ENCODE measurements around the gene CCDC38.

The CCDC38 gene

DNA sequence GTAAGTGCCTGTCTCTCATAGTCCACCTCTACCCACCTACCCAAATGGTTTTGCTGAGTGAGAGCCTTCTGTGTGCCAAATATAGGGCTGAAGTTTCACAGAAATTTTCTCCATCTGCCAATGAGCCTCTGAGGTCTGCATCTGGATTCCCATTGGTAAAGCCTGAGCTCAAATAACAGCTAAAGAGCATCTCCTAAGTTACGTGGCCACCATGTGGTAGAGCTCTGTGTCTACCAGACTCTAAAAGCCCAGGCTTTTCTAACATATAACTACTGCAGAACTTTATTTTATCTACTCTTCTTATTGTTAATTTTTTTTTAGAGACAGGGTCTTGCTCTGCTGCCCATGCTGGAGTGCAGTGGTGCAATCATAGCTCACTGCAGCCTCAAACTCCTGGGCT is 16.7 kb upstream of the CCDC38 start:
- Histone ChIP-seq H3K4me2 (ENCODE audit: low read length) (no peak overlapping the region), H3K27ac (ENCODE audit: low read depth, low read length, poor library complexity, severe bottlenecking) (no peak overlapping the region), H3K4me1 (ENCODE audit: insufficient read depth, low read length, severe bottlenecking) (no peaks in the 10 kb centered on the region), H3K9ac (ENCODE audit: low read length) (no peak overlapping the region), H3K36me3 (ENCODE audit: insufficient read depth, low read length) (no peaks in the 10 kb centered on the region), H3K79me2 (ENCODE audit: insufficient read depth, low read length) (no peaks in the 10 kb centered on the region), H3K27me3 (ENCODE audit: insufficient read depth, low read length) (no peaks in the 10 kb centered on the region), H3K9me3 (ENCODE audit: low read length) (no peaks in the 10 kb centered on the region), H3F3A (ENCODE audit: insufficient read depth, low read length) (no peaks in the 10 kb centered on the region), H2AFZ (ENCODE audit: low read length) (no peak overlapping the region), H4K20me1 (ENCODE audit: insufficient read depth, low read length) (no peaks in the 10 kb centered on the region), H3K9me2 (ENCODE audit: low read depth, low read length) (no peaks in the 10 kb centered on the region), H3K4me3 (ENCODE audit: low read depth, low read length, poor library complexity, severe bottlenecking) (no peak overlapping the region)
- TF ChIP-seq EZH2 (IDR thresholded peaks at IDR 0.05; ENCODE audit: borderline replicate concordance, low read length) = no peak

DNA sequence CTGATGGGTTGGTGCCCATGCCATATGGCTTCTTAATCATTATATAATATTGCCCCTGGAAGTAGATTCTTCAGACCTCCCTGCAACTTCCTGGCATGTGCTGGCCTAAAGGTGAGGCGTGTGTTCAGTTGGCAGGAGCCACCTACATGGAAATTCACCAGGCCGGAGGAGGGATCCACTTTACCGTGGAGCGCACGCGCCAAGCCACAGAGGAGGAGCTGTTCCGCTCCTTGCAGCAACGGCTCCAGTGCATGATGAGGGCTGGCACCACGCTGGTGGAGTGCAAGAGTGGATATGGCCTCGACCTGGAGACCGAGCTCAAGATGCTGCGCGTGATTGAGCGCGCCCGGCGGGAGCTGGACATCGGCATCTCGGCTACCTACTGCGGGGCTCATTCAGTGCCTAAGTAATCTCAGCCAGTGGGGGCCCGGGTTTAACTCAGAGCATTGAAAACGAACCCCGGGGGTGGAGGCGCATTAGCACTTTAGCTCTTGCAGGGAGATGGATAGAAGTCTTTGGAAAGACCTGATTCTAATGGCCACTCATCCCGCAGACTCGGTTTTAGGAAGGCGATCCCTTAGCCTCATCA is 14.2 kb upstream of the CCDC38 start:
- H3F3A ChIP-seq (ENCODE audit: insufficient read depth, low read length) = no peaks in the 10 kb centered on the region
- H3K9me3 ChIP-seq (ENCODE audit: low read length) = no peaks in the 10 kb centered on the region
- H3K27me3 ChIP-seq (ENCODE audit: insufficient read depth, low read length) = no peaks in the 10 kb centered on the region
- no peak for TF ChIP-seq EZH2 (IDR thresholded peaks at IDR 0.05; ENCODE audit: borderline replicate concordance, low read length)
- TF ChIP-seq, protein P1, sequence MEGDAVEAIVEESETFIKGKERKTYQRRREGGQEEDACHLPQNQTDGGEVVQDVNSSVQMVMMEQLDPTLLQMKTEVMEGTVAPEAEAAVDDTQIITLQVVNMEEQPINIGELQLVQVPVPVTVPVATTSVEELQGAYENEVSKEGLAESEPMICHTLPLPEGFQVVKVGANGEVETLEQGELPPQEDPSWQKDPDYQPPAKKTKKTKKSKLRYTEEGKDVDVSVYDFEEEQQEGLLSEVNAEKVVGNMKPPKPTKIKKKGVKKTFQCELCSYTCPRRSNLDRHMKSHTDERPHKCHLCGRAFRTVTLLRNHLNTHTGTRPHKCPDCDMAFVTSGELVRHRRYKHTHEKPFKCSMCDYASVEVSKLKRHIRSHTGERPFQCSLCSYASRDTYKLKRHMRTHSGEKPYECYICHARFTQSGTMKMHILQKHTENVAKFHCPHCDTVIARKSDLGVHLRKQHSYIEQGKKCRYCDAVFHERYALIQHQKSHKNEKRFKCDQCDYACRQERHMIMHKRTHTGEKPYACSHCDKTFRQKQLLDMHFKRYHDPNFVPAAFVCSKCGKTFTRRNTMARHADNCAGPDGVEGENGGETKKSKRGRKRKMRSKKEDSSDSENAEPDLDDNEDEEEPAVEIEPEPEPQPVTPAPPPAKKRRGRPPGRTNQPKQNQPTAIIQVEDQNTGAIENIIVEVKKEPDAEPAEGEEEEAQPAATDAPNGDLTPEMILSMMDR (IDR thresholded peaks at IDR 0.05; ENCODE audit: low read length) = no peak
- no peaks in the 10 kb centered on the region for H3K4me1 ChIP-seq (ENCODE audit: insufficient read depth, low read length, severe bottlenecking)
- H3K9me2 ChIP-seq (ENCODE audit: low read depth, low read length) = no peaks in the 10 kb centered on the region
- H4K20me1 ChIP-seq (ENCODE audit: insufficient read depth, low read length) = no peaks in the 10 kb centered on the region
- H3K4me3 ChIP-seq (ENCODE audit: low read depth, low read length, poor library complexity, severe bottlenecking) = no peak overlapping the region
- H3K79me2 ChIP-seq (ENCODE audit: insufficient read depth, low read length) = no peaks in the 10 kb centered on the region
- H2AFZ ChIP-seq (ENCODE audit: low read length) = no peak overlapping the region
- no peak overlapping the region for H3K4me2 ChIP-seq (ENCODE audit: low read length)
- no peak overlapping the region for H3K9ac ChIP-seq (ENCODE audit: low read length)
- no peak overlapping the region for H3K27ac ChIP-seq (ENCODE audit: low read depth, low read length, poor library complexity, severe bottlenecking)
- no peaks in the 10 kb centered on the region for H3K36me3 ChIP-seq (ENCODE audit: insufficient read depth, low read length)

DNA sequence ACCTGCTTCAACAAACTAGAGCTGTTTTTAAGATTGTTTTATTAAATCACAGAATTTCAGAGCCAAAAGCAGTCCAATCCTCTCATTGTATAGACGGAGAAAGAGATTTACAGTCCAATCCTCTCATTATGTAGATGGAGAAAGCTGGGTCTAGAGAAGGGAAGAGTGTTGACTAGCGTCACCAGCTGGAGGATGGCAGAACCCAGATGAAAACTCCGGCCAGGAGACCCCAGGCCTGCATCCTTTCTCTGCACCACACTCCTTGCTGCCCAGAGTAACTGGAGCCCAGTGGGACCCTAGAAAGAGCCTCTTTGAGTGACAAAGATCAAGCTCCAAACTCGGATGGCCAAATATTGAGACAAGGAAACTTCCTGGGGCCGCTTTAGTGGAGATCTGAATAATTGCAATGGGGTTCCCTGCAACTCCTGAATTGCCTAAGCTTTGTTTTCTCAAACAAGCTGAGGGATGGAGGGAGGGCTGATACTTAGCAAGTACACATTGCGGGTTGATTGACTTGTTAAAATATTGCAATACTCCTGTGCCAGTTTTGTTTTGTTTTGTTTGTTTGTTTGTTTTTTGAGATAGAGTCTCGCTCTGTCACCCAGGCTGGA is 13.2 kb upstream of the CCDC38 start:
- Histone ChIP-seq H4K20me1 (ENCODE audit: insufficient read depth, low read length) (no peaks in the 10 kb centered on the region), H3K9ac (ENCODE audit: low read length) (no peak overlapping the region), H3K79me2 (ENCODE audit: insufficient read depth, low read length) (no peaks in the 10 kb centered on the region), H3K9me3 (ENCODE audit: low read length) (no peaks in the 10 kb centered on the region), H3F3A (ENCODE audit: insufficient read depth, low read length) (no peaks in the 10 kb centered on the region), H3K4me3 (ENCODE audit: low read depth, low read length, poor library complexity, severe bottlenecking) (no peak overlapping the region), H3K4me1 (ENCODE audit: insufficient read depth, low read length, severe bottlenecking) (no peaks in the 10 kb centered on the region), H3K4me2 (ENCODE audit: low read length) (no peak overlapping the region), H3K9me2 (ENCODE audit: low read depth, low read length) (no peaks in the 10 kb centered on the region), H3K27ac (ENCODE audit: low read depth, low read length, poor library complexity, severe bottlenecking) (no peak overlapping the region), H2AFZ (ENCODE audit: low read length) (no peak overlapping the region), H3K36me3 (ENCODE audit: insufficient read depth, low read length) (no peaks in the 10 kb centered on the region), H3K27me3 (ENCODE audit: insufficient read depth, low read length) (no peaks in the 10 kb centered on the region)
- no peak for TF ChIP-seq EZH2 (IDR thresholded peaks at IDR 0.05; ENCODE audit: borderline replicate concordance, low read length)
- TF ChIP-seq, protein P1 (IDR thresholded peaks at IDR 0.05; ENCODE audit: low read length) = no peak

DNA sequence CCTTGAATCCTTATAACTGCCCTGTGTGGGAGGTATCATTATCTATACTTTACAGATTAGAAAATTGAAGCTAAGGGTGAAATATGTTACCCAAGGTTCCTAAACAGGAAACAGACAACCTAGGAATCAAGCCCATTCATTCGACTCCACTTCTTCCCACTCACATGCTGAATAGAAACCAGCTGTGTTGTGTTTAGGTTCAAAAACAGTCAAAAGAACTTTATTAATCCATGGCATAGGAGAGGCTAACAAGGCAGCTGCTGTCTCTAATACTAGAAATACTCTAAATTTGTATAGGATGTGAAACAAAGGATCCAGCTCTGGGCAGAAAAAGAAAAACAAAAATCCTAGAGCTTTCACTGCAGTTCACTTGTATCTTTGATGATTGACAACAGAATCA is 10.6 kb upstream of the CCDC38 start:
- Histone ChIP-seq H3K9me2 (ENCODE audit: low read depth, low read length) (no peaks in the 10 kb centered on the region), H4K20me1 (ENCODE audit: insufficient read depth, low read length) (no peaks in the 10 kb centered on the region), H3K9ac (ENCODE audit: low read length) (no peak overlapping the region), H3K27me3 (ENCODE audit: insufficient read depth, low read length) (no peaks in the 10 kb centered on the region), H3K4me2 (ENCODE audit: low read length) (no peak overlapping the region), H3K4me1 (ENCODE audit: insufficient read depth, low read length, severe bottlenecking) (no peaks in the 10 kb centered on the region), H3K4me3 (ENCODE audit: low read depth, low read length, poor library complexity, severe bottlenecking) (no peak overlapping the region), H3F3A (ENCODE audit: insufficient read depth, low read length) (no peaks in the 10 kb centered on the region), H3K9me3 (ENCODE audit: low read length) (no peaks in the 10 kb centered on the region), H3K79me2 (ENCODE audit: insufficient read depth, low read length) (no peaks in the 10 kb centered on the region), H3K36me3 (ENCODE audit: insufficient read depth, low read length) (no peaks in the 10 kb centered on the region), H3K27ac (ENCODE audit: low read depth, low read length, poor library complexity, severe bottlenecking) (no peak overlapping the region), H2AFZ (ENCODE audit: low read length) (no peak overlapping the region)
- TF ChIP-seq, protein P1 (IDR thresholded peaks at IDR 0.05; ENCODE audit: low read length) = no peak
- TF ChIP-seq EZH2 (IDR thresholded peaks at IDR 0.05; ENCODE audit: borderline replicate concordance, low read length) = no peak
